HepG2 (cell line): ENCODE results near the gene SIGLEC9. TPM values are rescaled to one million over a fixed set of nuclear protein-coding genes. Genes with fewer than 3 reads are reported as not detected.

Experiments
- ATAC-seq: fragments of 200-7000 bp; cut with Tn5 transposase; 3 replicates; pipeline ENCODE4 v1.9.1; 2020; ENCODE audit warnings: mild to moderate bottlenecking, moderate library complexity
- BruUV-seq: library from RNA; stranded (reverse); fragments of 400-500 nt; replicated peaks from 2 replicates; lab custom pipeline; 2021; lab: Mats Ljungman, UMichigan
- CTCF ChIA-PET: fragments of 300-600 bp; formaldehyde crosslinking; extraction: SDS; loops from one replicate; lab custom pipeline; 2021; ENCODE audit warnings: low total read pairs, inconsistent platforms, low intra/inter-chr PET ratio; lab: Yijun Ruan, JAX
- POLR2A ChIA-PET: fragments of 350-600 bp; sonication (Branson Sonifier 250); formaldehyde crosslinking; loops from one replicate; lab custom pipeline; 2020; ENCODE audit warnings: antibody characterized with exemption, inconsistent platforms; lab: Yijun Ruan, JAX
- DNase-seq: peaks from one replicate; pipeline ENCODE4 v3.0.0-alpha.2; 2015; ENCODE audit warnings: low spot score
- FAIRE-seq: peaks from 3 replicates; lab custom pipeline; 2011; peaks lifted over from hg19 to GRCh38; lab: Jason Lieb, UNC
- H2AFZ ChIP-seq: one replicate; pipeline ENCODE4 v1.6.1; 2011; ENCODE audit warnings: low read length, inconsistent platforms
- H3K27ac ChIP-seq: fragments of 300-600 bp; 3 replicates; pipeline ENCODE4 v1.8.0; 2011; ENCODE audit warnings: mixed run types, mild to moderate bottlenecking, mixed read lengths, low read length, inconsistent platforms; ENCODE audit not compliant: insufficient read depth; ENCODE audit errors: extremely low read length
- H3K27me3 ChIP-seq, 2 experiments: fragments of 200-600 bp in 1 of 2; 2 replicates in 1 of 2; 3 replicates in 1 of 2; pipeline versions ENCODE4 v1.6.0 to v1.8.0; 2011; ENCODE audit warnings: low read length in 2 of 2, mild to moderate bottlenecking in 2 of 2, moderate library complexity in 2 of 2, inconsistent platforms in 1 of 2; ENCODE audit not compliant: insufficient read depth in 2 of 2, control insufficient read depth in 1 of 2
- H3K36me3 ChIP-seq, 2 experiments: fragments of 200-600 bp in 1 of 2; replicated peaks in 1 of 2; 2 replicates in 1 of 2; 3 replicates in 1 of 2; pipeline versions ENCODE4 v1.5.1 to v1.8.0; 2011; ENCODE audit warnings: low read length in 2 of 2, inconsistent platforms in 1 of 2; ENCODE audit not compliant: insufficient read depth in 2 of 2, control insufficient read depth in 1 of 2
- H3K4me1 ChIP-seq: 2 replicates; pipeline ENCODE4 v1.5.1; 2012; ENCODE audit warnings: low read length, inconsistent platforms; ENCODE audit not compliant: insufficient read depth
- H3K4me2 ChIP-seq: 2 replicates; pipeline ENCODE4 v1.6.0; 2011; ENCODE audit warnings: low read depth, low read length, inconsistent platforms
- H3K4me3 ChIP-seq, 3 experiments: fragments of 200-600 bp in 1 of 3; sonication (generic), shearing (Covaris generic) in 1 of 3; replicated peaks in 1 of 3; 2 replicates each; pipeline ENCODE4 v1.5.1; 2011 to 2016; ENCODE audit warnings: low read length in 3 of 3, inconsistent platforms in 2 of 3, low read depth in 2 of 3, mild to moderate bottlenecking in 2 of 3, control low read depth in 1 of 3, mixed read lengths in 1 of 3; ENCODE audit not compliant: insufficient read depth in 1 of 3
- H3K79me2 ChIP-seq: one replicate; pipeline ENCODE4 v1.6.1; 2011; ENCODE audit warnings: low read length, inconsistent platforms; ENCODE audit not compliant: insufficient read depth
- H3K9ac ChIP-seq: 2 replicates; pipeline ENCODE4 v1.6.0; 2011; ENCODE audit warnings: mild to moderate bottlenecking, low read depth, low read length, inconsistent platforms; ENCODE audit not compliant: insufficient read depth
- H3K9me3 ChIP-seq: 2 replicates; pipeline ENCODE4 v1.5.1; 2012; ENCODE audit warnings: mild to moderate bottlenecking, low read length
- H4K20me1 ChIP-seq: 2 replicates; pipeline ENCODE4 v1.6.0; 2011; ENCODE audit warnings: inconsistent platforms, mild to moderate bottlenecking, low read length, moderate library complexity; ENCODE audit not compliant: insufficient read depth
- ATF3 ChIP-seq: sonication (generic); formaldehyde crosslinking; IDR thresholded peaks from 2 replicates; pipeline ENCODE4 v1.4.0; 2020; ENCODE audit warnings: missing genetic modification reagents
- BRF2 ChIP-seq: sonication (generic); formaldehyde crosslinking; IDR thresholded peaks from 2 replicates; pipeline ENCODE4 v1.8.1; 2022; ENCODE audit warnings: mild to moderate bottlenecking, missing genetic modification reagents
- CTCF ChIP-seq: sonication (generic); formaldehyde crosslinking; IDR thresholded peaks from 2 replicates; pipeline ENCODE4 v1.5.0; 2020; ENCODE audit warnings: mild to moderate bottlenecking, missing genetic modification reagents, moderate library complexity
- ELF4 ChIP-seq: sonication (generic); formaldehyde crosslinking; IDR thresholded peaks from 2 replicates; pipeline ENCODE4 v1.5.0; 2020; ENCODE audit warnings: missing genetic modification reagents, mild to moderate bottlenecking, moderate library complexity, borderline replicate concordance
- HIVEP1 ChIP-seq: sonication (generic); formaldehyde crosslinking; IDR thresholded peaks from 2 replicates; pipeline ENCODE4 v1.4.0; 2020; ENCODE audit warnings: mild to moderate bottlenecking, missing genetic modification reagents
- HNRNPL ChIP-seq: fragments of 200-400 bp; formaldehyde crosslinking; IDR thresholded peaks from 2 replicates; pipeline ENCODE4 v1.6.1; 2017; ENCODE audit warnings: mild to moderate bottlenecking, low read depth, low read length
- KAT2B ChIP-seq: fragments of 150-350 bp; IDR thresholded peaks from 2 replicates; pipeline ENCODE4 v1.6.1; 2014; ENCODE audit warnings: low read depth, low read length, borderline replicate concordance
- MED13 ChIP-seq: sonication (generic); formaldehyde crosslinking; IDR thresholded peaks from 2 replicates; pipeline ENCODE4 v1.5.0; 2020; ENCODE audit warnings: missing genetic modification reagents
- NONO ChIP-seq, 2 experiments: fragments of 450-650 bp in 1 of 2; sonication (generic) in 1 of 2; formaldehyde crosslinking in 1 of 2; IDR thresholded peaks in 1 of 2; conservative IDR thresholded peaks in 1 of 2; 2 replicates each; pipeline versions ENCODE4 v1.6.1 to v1.8.0; 2017 to 2022; ENCODE audit warnings: mild to moderate bottlenecking in 1 of 2, missing genetic modification reagents in 1 of 2, moderate library complexity in 1 of 2
- SALL2 ChIP-seq: sonication (generic); formaldehyde crosslinking; IDR thresholded peaks from 2 replicates; pipeline ENCODE4 v1.8.1; 2023; ENCODE audit warnings: mild to moderate bottlenecking, missing genetic modification reagents, inconsistent platforms
- TFE3 ChIP-seq: IDR thresholded peaks from 2 replicates; pipeline ENCODE4 v1.6.1; 2016
- ZBTB26 ChIP-seq: IDR thresholded peaks from 2 replicates; pipeline ENCODE4 v1.6.1; 2016; ENCODE audit warnings: missing compliant biosample characterization, missing genetic modification reagents, borderline replicate concordance
- ZFP90 ChIP-seq: sonication (generic); formaldehyde crosslinking; IDR thresholded peaks from 2 replicates; pipeline ENCODE4 v1.8.0; 2022; ENCODE audit warnings: missing genetic modification reagents, mild to moderate bottlenecking, inconsistent platforms, borderline replicate concordance
- WGBS: methylation state at CpG from one replicate; pipeline ENCODE4 v1.1.6; 2017; ENCODE audit warnings: low lambda C conversion rate; 5-methylcytosine and 5-hydroxymethylcytosine counted together
- in situ Hi-C: cut with HindIII; loops from 2 replicates; pipeline ENCODE4 v1.10.0; 2017; ENCODE audit warnings: low pct_unique_long_range_greater_than_20kb; ENCODE audit not compliant: extremely low pct_ligation_motif_present
- intact Hi-C: fragments of 100-400 bp; cut with micrococcal nuclease; formaldehyde crosslinking; loops from one replicate; pipeline ENCODE4 v1.10.0; 2022; ENCODE audit not compliant: unreplicated experiment
- polyA plus RNA-seq, 8 experiments: library from polyadenylated mRNA; depleted of rRNA in 3 of 8; stranded (reverse) in 7 of 8; unstranded in 1 of 8; fragments of >200 nt; fragmentation: Illumina TruSeq in 4 of 8; extraction: Trizol in 4 of 8; gene quantifications; 2 replicates each; pipeline versions ENCODE4 v1.2.1 to v1.2.3, GENCODE V29; 2011 to 2016; ENCODE audit warnings: low read depth in 4 of 8, missing spikeins in 1 of 8, mixed read lengths in 1 of 8; ENCODE audit not compliant: insufficient read depth in 1 of 8
- total RNA-seq, 5 experiments: library from RNA; depleted of rRNA; stranded (reverse); fragments of >200 nt; fragmentation: Illumina TruSeq; extraction: Trizol; gene quantifications; 2 replicates each; pipeline ENCODE4 v1.2.3, GENCODE V29; 2016; ENCODE audit warnings: low read depth in 1 of 5

The SIGLEC9 gene
- total and polyA plus RNA-seq, 2 of the 13 experiments (the other 11 are each of a cell fraction or from before 2014, with no cell fraction given) = not detected

- ATAC-seq (no peak), DNase-seq (no peak)
- WGBS = 0% methylated on average over 1 of the region's 1 CpG
- no peaks in the 10 kb centered on the region for H3K36me3 ChIP-seq
- no peaks in the 10 kb centered on the region for H3K9me3 ChIP-seq
- no peak overlapping the region for H3K4me2 ChIP-seq
- no peak overlapping the region for H3K9ac ChIP-seq
- peaks cover 15% of the 10 kb centered on the region for H3K4me1 ChIP-seq
- intact Hi-C loops (no loop called here), in situ Hi-C loops (no loop called here)
- POLR2A ChIA-PET = no interaction called here
- no TSS peak for BruUV-seq
- CTCF ChIA-PET = no interaction called here
- no peaks in the 10 kb centered on the region for H4K20me1 ChIP-seq
- H3K4me3 ChIP-seq = no peak overlapping the region
- H3K27me3 ChIP-seq = peaks cover 0 to 17% of the 10 kb centered on the region in 2 experiments; a peak in 2 of 5 replicates
- no peak overlapping the region for H3K27ac ChIP-seq
- no peak overlapping the region for H2AFZ ChIP-seq
- no peak for TF ChIP-seq TFE3 (CRISPR knock-in tag)
- TF ChIP-seq ZFP90 = no peak
- no peak for TF ChIP-seq HNRNPL
- no peak for TF ChIP-seq CTCF (CRISPR knock-in tag)
- no peak for TF ChIP-seq ATF3 (CRISPR knock-in tag)
- no peak for TF ChIP-seq BRF2 (CRISPR knock-in tag)
- TF ChIP-seq NONO (IDR thresholded peaks at IDR 0.05) = no peak
- no peak for TF ChIP-seq NONO (CRISPR knock-in tag; conservative IDR thresholded peaks at IDR 0.05)
- TF ChIP-seq SALL2 (CRISPR knock-in tag) = no peak
- no peak for TF ChIP-seq ZBTB26 (CRISPR knock-in tag)
- TF ChIP-seq MED13 (CRISPR knock-in tag) = no peak
- no peak for TF ChIP-seq KAT2B
- no peak for TF ChIP-seq HIVEP1 (CRISPR knock-in tag)
- TF ChIP-seq ELF4 (CRISPR knock-in tag) = no peak
- TF ChIP-seq, all 625 proteins: peak for 0
- H3K79me2 ChIP-seq = peaks cover 3% of the 10 kb centered on the region
- no peak for FAIRE-seq
These were observed 14.1 kb upstream of the SIGLEC9 start for GRCh38 chr19:51110666-51110971.
